DMS 273 (cell line): Measurements from ENCODE around the gene UBE2E2.

Experiments used
- DNase-seq: peaks from one replicate; lab custom pipeline; 2025; ENCODE audit not compliant: unreplicated experiment; lab: John Stamatoyannopoulos, UW

Gene UBE2E2

GRCh38 chr3:23468203-23468602 is 265.1 kb downstream of the UBE2E2 start:
- no peak for DNase-seq

GRCh38 chr3:23474580-23475357 is 271.6 kb downstream of the UBE2E2 start:
- no peak for DNase-seq

GRCh38 chr3:23475446-23475845 is 272.3 kb downstream of the UBE2E2 start:
- DNase-seq = no peak

GRCh38 chr3:23479026-23479425 is 275.9 kb downstream of the UBE2E2 start:
- no peak for DNase-seq

GRCh38 chr3:23479615-23480328 is 276.6 kb downstream of the UBE2E2 start:
- DNase-seq = peak; percentile 24

- peak; percentile 84 for DNase-seq
Observed at GRCh38 chr3:23480329-23480714, 277.2 kb downstream of the UBE2E2 start.

GRCh38 chr3:23481011-23481615 is 278.0 kb downstream of the UBE2E2 start:
- DNase-seq = peak; percentile 12

- peak; percentile 12 for DNase-seq
Observed at GRCh38 chr3:23481616-23482278, 278.6 kb downstream of the UBE2E2 start.

GRCh38 chr3:23484386-23484785 is 281.3 kb downstream of the UBE2E2 start:
- no peak for DNase-seq

GRCh38 chr3:23485922-23486321 is 282.8 kb downstream of the UBE2E2 start:
- DNase-seq = no peak

- DNase-seq = no peak
Observed at GRCh38 chr3:23487015-23487414, 283.9 kb downstream of the UBE2E2 start.

- DNase-seq = peak; percentile 31
Observed at GRCh38 chr3:23488618-23489017, 285.5 kb downstream of the UBE2E2 start.

GRCh38 chr3:23489300-23490158 is 286.4 kb downstream of the UBE2E2 start:
- no peak for DNase-seq

- no peak for DNase-seq
Observed at GRCh38 chr3:23490459-23490858, 287.3 kb downstream of the UBE2E2 start.

- DNase-seq = no peak
Observed at GRCh38 chr3:23492057-23492456, 288.9 kb downstream of the UBE2E2 start.

GRCh38 chr3:23493889-23494288 is 290.8 kb downstream of the UBE2E2 start:
- DNase-seq = no peak

GRCh38 chr3:23494967-23495366 is 291.8 kb downstream of the UBE2E2 start:
- DNase-seq = no peak

- DNase-seq = no peak
Observed at GRCh38 chr3:23495507-23495906, 292.4 kb downstream of the UBE2E2 start.

- no peak for DNase-seq
Observed at GRCh38 chr3:23496165-23496564, 293.0 kb downstream of the UBE2E2 start.

- DNase-seq = no peak
Observed at GRCh38 chr3:23497156-23497555, 294.0 kb downstream of the UBE2E2 start.
